ENCODE results near the gene YPEL1.
"Not testable (repeated sequence)": the region's sequence is repeated elsewhere in the genome, so short reads cannot be mapped to it uniquely, and the experiment has no call there.

Gene YPEL1

DNA sequence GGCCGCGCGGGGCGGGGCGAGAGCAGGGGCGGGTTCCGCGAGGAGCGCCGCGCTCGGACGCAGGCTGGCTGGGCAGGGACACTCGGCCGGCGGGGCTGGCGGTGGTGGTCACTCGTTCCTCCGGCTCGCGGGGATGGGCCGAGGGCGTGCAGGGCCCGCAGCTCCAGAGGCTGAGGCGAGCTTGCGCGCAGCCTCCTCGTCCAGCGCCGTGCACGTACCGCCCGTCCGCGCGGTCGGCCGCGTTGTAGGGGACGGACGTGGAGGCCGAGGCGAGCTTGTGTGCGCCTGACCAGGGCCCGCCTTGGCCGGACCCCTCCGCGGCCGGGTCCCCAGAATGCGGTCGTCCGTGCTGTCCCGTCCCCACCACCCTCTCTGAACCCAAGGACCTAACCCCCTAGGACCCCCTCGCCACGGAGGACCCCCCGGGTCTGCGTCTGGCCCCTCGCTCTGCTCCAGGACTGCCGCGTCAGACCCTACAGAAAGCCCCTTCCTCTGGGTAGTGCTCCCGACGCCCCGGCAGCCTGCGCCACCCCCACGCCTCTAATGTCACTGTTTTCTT lies 569 bp upstream of the YPEL1 start:
- H3K9me3 ChIP-seq (ENCODE audit: control insufficient read depth in 1 of 2, low read length in 2 of 2): no peaks in the 10 kb centered on the region
- peaks cover 9 to 12% of the 10 kb centered on the region in 2 donors for H3K4me1 ChIP-seq (ENCODE audit: control insufficient read depth in 1 of 2, insufficient read depth in 2 of 2, low read length in 2 of 2)
- no peaks in the 10 kb centered on the region for H3K36me3 ChIP-seq (ENCODE audit: control insufficient read depth in 1 of 2, insufficient read depth in 2 of 2, low read length in 2 of 2)
- no peak overlapping the region for H3K27ac ChIP-seq (ENCODE audit: low read depth, low read length)
- no peak overlapping the region for H3K9ac ChIP-seq (ENCODE audit: low read depth in 1 of 2, low read length in 2 of 2)
- peak overlapping the region; percentile 50 to 66 for H3K4me3 ChIP-seq (ENCODE audit: low read depth in 1 of 2, low read length in 2 of 2)
- H3K27me3 ChIP-seq (ENCODE audit: control insufficient read depth in 1 of 2, insufficient read depth in 2 of 2, low read length in 2 of 2): peaks cover 3 to 5% of the 10 kb centered on the region in 2 donors

DNA sequence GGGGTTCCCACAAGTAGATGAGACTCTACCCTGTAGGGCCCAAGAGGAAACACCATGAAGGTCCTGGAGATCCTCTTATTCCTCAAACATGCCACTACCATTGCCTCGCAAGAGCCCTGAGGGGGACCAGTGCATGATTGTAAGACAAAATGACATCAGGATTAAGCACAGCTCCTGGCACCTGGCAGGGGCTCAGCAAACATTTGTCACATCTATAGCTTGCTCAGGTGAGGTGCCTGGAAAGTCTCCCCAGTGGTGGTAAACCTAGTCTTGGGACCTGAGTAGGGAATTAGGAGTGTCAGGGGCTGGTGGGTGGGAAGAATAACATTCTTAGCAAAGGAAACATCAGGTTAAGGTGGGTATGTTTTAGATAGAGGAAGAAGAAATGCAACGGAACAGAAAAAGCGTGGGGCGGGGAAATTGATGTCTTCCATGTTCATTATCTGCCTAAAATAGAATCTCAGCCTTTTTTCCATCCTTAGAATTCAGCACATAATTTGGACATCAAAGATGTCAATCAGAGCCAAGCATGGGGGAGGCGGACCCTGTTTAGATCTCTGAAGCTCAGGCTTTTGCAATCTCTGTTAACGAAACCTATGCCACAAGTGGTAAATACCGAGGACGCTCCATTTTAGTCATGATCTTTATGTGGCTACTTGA lies 924 bp downstream of the YPEL1 start:
- Histone ChIP-seq H3K9ac (ENCODE audit: low read depth in 1 of 2, low read length in 2 of 2) (peak overlapping the region; percentile 14 to 20), H3K36me3 (ENCODE audit: control insufficient read depth in 1 of 2, insufficient read depth in 2 of 2, low read length in 2 of 2) (no peaks in the 10 kb centered on the region), H3K27ac (ENCODE audit: low read depth, low read length) (no peak overlapping the region)

GRCh38 chr22:21731503-21731902 lies 4.1 kb downstream of the YPEL1 start:
- Histone ChIP-seq H3K27me3 (ENCODE audit: control insufficient read depth in 1 of 2, insufficient read depth in 2 of 2, low read length in 2 of 2) (peaks cover 3 to 5% of the 10 kb centered on the region in 2 donors), H3K9me3 (ENCODE audit: control insufficient read depth in 1 of 2, low read length in 2 of 2) (no peaks in the 10 kb centered on the region)

More for the DNA sequence above, 924 bp downstream of the YPEL1 start:
- Histone ChIP-seq H3K4me3 (ENCODE audit: low read depth in 1 of 2, low read length in 2 of 2) (peak overlapping the region; percentile 70 to 71), H3K4me1 (ENCODE audit: control insufficient read depth in 1 of 2, insufficient read depth in 2 of 2, low read length in 2 of 2) (peaks cover 9 to 12% of the 10 kb centered on the region in 2 donors), H3K9me3 (ENCODE audit: control insufficient read depth in 1 of 2, low read length in 2 of 2) (no peaks in the 10 kb centered on the region), H3K27me3 (ENCODE audit: control insufficient read depth in 1 of 2, insufficient read depth in 2 of 2, low read length in 2 of 2) (peaks cover 3 to 5% of the 10 kb centered on the region in 2 donors)

GRCh38 chr22:21730535-21731308 lies 4.9 kb downstream of the YPEL1 start:
- H3K27ac ChIP-seq (ENCODE audit: low read depth, low read length): no peak overlapping the region
- H3K36me3 ChIP-seq (ENCODE audit: control insufficient read depth in 1 of 2, insufficient read depth in 2 of 2, low read length in 2 of 2): no peaks in the 10 kb centered on the region
- no peak overlapping the region for H3K9ac ChIP-seq (ENCODE audit: low read depth in 1 of 2, low read length in 2 of 2)
- no peak overlapping the region for H3K4me3 ChIP-seq (ENCODE audit: low read depth in 1 of 2, low read length in 2 of 2)
- peaks cover 9 to 12% of the 10 kb centered on the region in 2 donors for H3K4me1 ChIP-seq (ENCODE audit: control insufficient read depth in 1 of 2, insufficient read depth in 2 of 2, low read length in 2 of 2)
- no peaks in the 10 kb centered on the region for H3K9me3 ChIP-seq (ENCODE audit: control insufficient read depth in 1 of 2, low read length in 2 of 2)
- peaks cover 3 to 5% of the 10 kb centered on the region in 2 donors for H3K27me3 ChIP-seq (ENCODE audit: control insufficient read depth in 1 of 2, insufficient read depth in 2 of 2, low read length in 2 of 2)

More at GRCh38 chr22:21731503-21731902, 4.1 kb downstream of the YPEL1 start:
- no peak overlapping the region for H3K4me3 ChIP-seq (ENCODE audit: low read depth in 1 of 2, low read length in 2 of 2)
- no peaks in the 10 kb centered on the region for H3K36me3 ChIP-seq (ENCODE audit: control insufficient read depth in 1 of 2, insufficient read depth in 2 of 2, low read length in 2 of 2)
- no peak overlapping the region for H3K27ac ChIP-seq (ENCODE audit: low read depth, low read length)
- no peak overlapping the region for H3K9ac ChIP-seq (ENCODE audit: low read depth in 1 of 2, low read length in 2 of 2)
- H3K4me1 ChIP-seq (ENCODE audit: control insufficient read depth in 1 of 2, insufficient read depth in 2 of 2, low read length in 2 of 2): peaks cover 9 to 12% of the 10 kb centered on the region in 2 donors

GRCh38 chr22:21729184-21729583 lies 6.4 kb downstream of the YPEL1 start:
- H3K4me3 ChIP-seq (ENCODE audit: low read depth in 1 of 2, low read length in 2 of 2); H3K27ac ChIP-seq (ENCODE audit: low read depth, low read length); H3K36me3 ChIP-seq (ENCODE audit: control insufficient read depth in 1 of 2, insufficient read depth in 2 of 2, low read length in 2 of 2): not testable (repeated sequence)

DNA sequence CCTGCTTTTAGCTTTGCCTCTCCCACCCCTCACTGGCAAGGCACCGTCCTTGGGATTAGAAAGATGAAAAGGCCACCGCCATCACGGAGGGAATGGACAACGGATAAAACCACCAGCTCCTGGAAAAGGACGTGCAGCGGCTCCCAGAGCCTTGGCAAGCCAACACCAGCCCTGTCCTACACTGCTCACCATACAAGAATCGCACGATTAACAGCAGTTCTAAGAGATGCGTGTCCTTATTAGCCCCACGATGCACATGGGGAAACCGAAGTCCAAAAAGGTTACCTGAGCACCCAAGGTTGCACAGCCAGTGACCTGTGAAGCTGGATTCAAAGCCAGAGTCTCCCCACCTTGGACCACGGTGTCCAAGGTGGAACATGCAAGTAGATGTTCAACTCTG lies 7.3 kb downstream of the YPEL1 start:
- no peak overlapping the region for H3K27ac ChIP-seq (ENCODE audit: low read depth, low read length)
- H3K9ac ChIP-seq (ENCODE audit: low read depth in 1 of 2, low read length in 2 of 2): no peak overlapping the region
- no peak overlapping the region for H3K4me3 ChIP-seq (ENCODE audit: low read depth in 1 of 2, low read length in 2 of 2)
- H3K36me3 ChIP-seq (ENCODE audit: control insufficient read depth in 1 of 2, insufficient read depth in 2 of 2, low read length in 2 of 2): no peaks in the 10 kb centered on the region
- H3K9me3 ChIP-seq (ENCODE audit: control insufficient read depth in 1 of 2, low read length in 2 of 2): no peaks in the 10 kb centered on the region
- no peaks in the 10 kb centered on the region for H3K27me3 ChIP-seq (ENCODE audit: control insufficient read depth in 1 of 2, insufficient read depth in 2 of 2, low read length in 2 of 2)
- no peaks in the 10 kb centered on the region for H3K4me1 ChIP-seq (ENCODE audit: control insufficient read depth in 1 of 2, insufficient read depth in 2 of 2, low read length in 2 of 2)

More at GRCh38 chr22:21729184-21729583, 6.4 kb downstream of the YPEL1 start:
- not testable (repeated sequence) for H3K9me3 ChIP-seq (ENCODE audit: control insufficient read depth in 1 of 2, low read length in 2 of 2); H3K27me3 ChIP-seq (ENCODE audit: control insufficient read depth in 1 of 2, insufficient read depth in 2 of 2, low read length in 2 of 2); H3K9ac ChIP-seq (ENCODE audit: low read depth in 1 of 2, low read length in 2 of 2); H3K4me1 ChIP-seq (ENCODE audit: control insufficient read depth in 1 of 2, insufficient read depth in 2 of 2, low read length in 2 of 2)

- H3K4me1 ChIP-seq (ENCODE audit: control insufficient read depth in 1 of 2, insufficient read depth in 2 of 2, low read length in 2 of 2): no peaks in the 10 kb centered on the region
- H3K27me3 ChIP-seq (ENCODE audit: control insufficient read depth in 1 of 2, insufficient read depth in 2 of 2, low read length in 2 of 2): no peaks in the 10 kb centered on the region
- no peaks in the 10 kb centered on the region for H3K9me3 ChIP-seq (ENCODE audit: control insufficient read depth in 1 of 2, low read length in 2 of 2)
- no peak overlapping the region for H3K4me3 ChIP-seq (ENCODE audit: low read depth in 1 of 2, low read length in 2 of 2)
- no peak overlapping the region for H3K9ac ChIP-seq (ENCODE audit: low read depth in 1 of 2, low read length in 2 of 2)
- H3K36me3 ChIP-seq (ENCODE audit: control insufficient read depth in 1 of 2, insufficient read depth in 2 of 2, low read length in 2 of 2): no peaks in the 10 kb centered on the region
- no peak overlapping the region for H3K27ac ChIP-seq (ENCODE audit: low read depth, low read length)
Observed at GRCh38 chr22:21727768-21728167, 7.8 kb downstream of the YPEL1 start.

DNA sequence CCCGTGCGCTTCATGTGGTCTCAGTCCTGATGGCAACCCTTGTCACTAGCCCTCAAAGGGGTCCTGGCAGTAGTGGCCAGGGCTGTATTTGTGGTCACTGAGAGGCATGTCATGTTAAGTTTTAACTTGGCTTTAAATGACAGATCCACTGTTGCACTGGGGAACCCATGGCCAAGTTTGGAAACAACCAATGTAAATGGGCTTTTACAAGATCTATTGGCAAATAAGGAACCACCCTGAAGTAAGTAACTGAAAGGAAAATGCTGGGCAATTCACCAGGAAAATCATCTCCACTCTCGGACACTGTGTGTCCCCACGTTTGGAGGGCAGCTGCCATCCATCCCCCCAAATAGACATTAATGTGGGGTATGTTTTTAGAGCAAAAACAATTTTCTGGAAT lies 8.4 kb downstream of the YPEL1 start:
- Histone ChIP-seq H3K9ac (ENCODE audit: low read depth in 1 of 2, low read length in 2 of 2) (no peak overlapping the region), H3K4me3 (ENCODE audit: low read depth in 1 of 2, low read length in 2 of 2) (no peak overlapping the region), H3K36me3 (ENCODE audit: control insufficient read depth in 1 of 2, insufficient read depth in 2 of 2, low read length in 2 of 2) (no peaks in the 10 kb centered on the region), H3K27me3 (ENCODE audit: control insufficient read depth in 1 of 2, insufficient read depth in 2 of 2, low read length in 2 of 2) (no peaks in the 10 kb centered on the region), H3K9me3 (ENCODE audit: control insufficient read depth in 1 of 2, low read length in 2 of 2) (no peaks in the 10 kb centered on the region), H3K27ac (ENCODE audit: low read depth, low read length) (no peak overlapping the region), H3K4me1 (ENCODE audit: control insufficient read depth in 1 of 2, insufficient read depth in 2 of 2, low read length in 2 of 2) (no peaks in the 10 kb centered on the region)

GRCh38 chr22:21726650-21727049 lies 8.9 kb downstream of the YPEL1 start:
- H3K27me3 ChIP-seq (ENCODE audit: control insufficient read depth in 1 of 2, insufficient read depth in 2 of 2, low read length in 2 of 2): no peaks in the 10 kb centered on the region
- no peak overlapping the region for H3K4me3 ChIP-seq (ENCODE audit: low read depth in 1 of 2, low read length in 2 of 2)
- no peaks in the 10 kb centered on the region for H3K36me3 ChIP-seq (ENCODE audit: control insufficient read depth in 1 of 2, insufficient read depth in 2 of 2, low read length in 2 of 2)
- H3K27ac ChIP-seq (ENCODE audit: low read depth, low read length): no peak overlapping the region
- H3K9me3 ChIP-seq (ENCODE audit: control insufficient read depth in 1 of 2, low read length in 2 of 2): no peaks in the 10 kb centered on the region
- H3K4me1 ChIP-seq (ENCODE audit: control insufficient read depth in 1 of 2, insufficient read depth in 2 of 2, low read length in 2 of 2): no peaks in the 10 kb centered on the region
- H3K9ac ChIP-seq (ENCODE audit: low read depth in 1 of 2, low read length in 2 of 2): no peak overlapping the region

DNA sequence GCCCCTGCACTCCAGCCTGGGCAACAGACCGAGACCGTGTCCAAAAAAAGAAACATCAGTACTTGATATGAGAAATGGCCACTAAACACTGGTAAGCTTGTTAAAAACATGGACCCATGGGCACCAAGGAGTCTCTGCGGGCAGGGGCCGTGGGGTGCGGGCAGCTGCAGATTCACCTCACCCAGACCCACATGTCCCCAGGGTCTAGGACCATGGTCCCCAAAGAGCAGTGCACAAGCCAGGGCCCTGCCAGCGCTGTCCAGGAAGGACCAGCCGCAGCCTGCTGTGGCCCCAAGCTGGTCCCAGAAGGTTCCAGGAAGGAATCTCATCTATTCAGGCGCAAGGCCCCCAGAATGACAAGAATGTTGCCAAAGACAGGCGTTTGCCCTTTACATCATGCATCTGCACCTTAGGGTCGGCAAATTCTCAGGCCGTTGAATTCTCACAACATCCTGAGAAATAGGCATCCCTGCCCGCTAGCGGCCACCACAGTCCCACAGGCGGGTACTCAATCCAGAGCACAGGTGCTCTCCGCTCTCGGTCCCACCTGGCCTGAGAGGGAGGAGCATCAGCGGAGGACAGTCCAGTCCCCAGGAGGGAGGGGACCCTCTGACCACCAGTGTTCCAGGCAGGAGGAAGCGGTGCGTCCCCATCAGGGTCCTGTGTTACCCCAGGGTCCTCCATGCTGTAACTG lies 9.5 kb downstream of the YPEL1 start:
- H3K27ac ChIP-seq (ENCODE audit: low read depth, low read length): no peak overlapping the region
- H3K9ac ChIP-seq (ENCODE audit: low read depth in 1 of 2, low read length in 2 of 2): no peak overlapping the region
- H3K4me3 ChIP-seq (ENCODE audit: low read depth in 1 of 2, low read length in 2 of 2): no peak overlapping the region
- no peaks in the 10 kb centered on the region for H3K36me3 ChIP-seq (ENCODE audit: control insufficient read depth in 1 of 2, insufficient read depth in 2 of 2, low read length in 2 of 2)
- H3K4me1 ChIP-seq (ENCODE audit: control insufficient read depth in 1 of 2, insufficient read depth in 2 of 2, low read length in 2 of 2): no peaks in the 10 kb centered on the region
- no peaks in the 10 kb centered on the region for H3K27me3 ChIP-seq (ENCODE audit: control insufficient read depth in 1 of 2, insufficient read depth in 2 of 2, low read length in 2 of 2)
- no peaks in the 10 kb centered on the region for H3K9me3 ChIP-seq (ENCODE audit: control insufficient read depth in 1 of 2, low read length in 2 of 2)

Measured in duodenal mucosa (tissue), 2 donors.